ENCODE results near the gene HOXA3. TPM values are rescaled to one million over a fixed set of nuclear protein-coding genes. Genes with fewer than 3 reads are reported as not detected.
A peak's percentile ranks its signal among the peaks of the same experiment; 100 is the strongest.

HOXA3 gene
- not detected for total RNA-seq

- H3K27ac Mint-ChIP-seq: no peak within 1 kb of the TSS
- H3K36me3 Mint-ChIP-seq (ENCODE audit: insufficient read depth in 2 of 2): peaks cover 1 to 2% of the 10 kb centered on the region in 2 donors
- no peak for DNase-seq
These were observed at the start of gene HOXA3 for GRCh38 chr7:27151931-27152815. HOXA3 (minus strand) TSS chr7:27152583; CDS start chr7:27110640, 41,943 bp downstream.

GRCh38 chr7:27201580-27202017, 49.2 kb upstream of the HOXA3 start:
- DNase-seq (no peak), ATAC-seq (replicated peaks in 1 of 2) (no peak)
- H3K36me3 Mint-ChIP-seq (ENCODE audit: insufficient read depth in 2 of 2): no peaks in the 10 kb centered on the region
- H3K27me3 Mint-ChIP-seq (ENCODE audit: low read depth): peaks cover 87% of the 10 kb centered on the region
- H3K9me3 Mint-ChIP-seq: no peaks in the 10 kb centered on the region
- peak overlapping the region; percentile 71 to 75 for H3K4me3 Mint-ChIP-seq
- H3K4me1 Mint-ChIP-seq (ENCODE audit: low read depth): peaks cover 45% of the 10 kb centered on the region
- no peak overlapping the region for H3K27ac Mint-ChIP-seq

More at GRCh38 chr7:27151931-27152815, at the start of gene HOXA3:
- Mint-ChIP-seq H3K4me3 (peak within 1 kb of the TSS; percentile 85 to 89), H3K4me1 (ENCODE audit: low read depth) (peaks cover 54% of the 10 kb centered on the region), H3K27me3 (ENCODE audit: low read depth) (peaks cover 91% of the 10 kb centered on the region), H3K9me3 (no peaks in the 10 kb centered on the region)
- ATAC-seq (replicated peaks in 1 of 2): no peak

GRCh38 chr7:27200761-27201579, 48.6 kb upstream of the HOXA3 start:
- Mint-ChIP-seq H3K27ac (no peak overlapping the region), H3K4me1 (ENCODE audit: low read depth) (peaks cover 39% of the 10 kb centered on the region), H3K9me3 (no peaks in the 10 kb centered on the region), H3K4me3 (peak overlapping the region; percentile 41 to 75), H3K27me3 (ENCODE audit: low read depth) (peaks cover 87% of the 10 kb centered on the region), H3K36me3 (ENCODE audit: insufficient read depth in 2 of 2) (no peaks in the 10 kb centered on the region)
- DNase-seq (no peak), ATAC-seq (replicated peaks in 1 of 2) (peak; percentile 32 to 44)

- H3K9me3 Mint-ChIP-seq: no peaks in the 10 kb centered on the region
- ATAC-seq (replicated peaks in 1 of 2) (peak; percentile 63 to 77), DNase-seq (no peak)
- H3K4me1 Mint-ChIP-seq (ENCODE audit: low read depth): peaks cover 31% of the 10 kb centered on the region
- peaks cover 86% of the 10 kb centered on the region for H3K27me3 Mint-ChIP-seq (ENCODE audit: low read depth)
- H3K4me3 Mint-ChIP-seq: peak within 1 kb of the TSS; percentile 75 to 87
- H3K36me3 Mint-ChIP-seq (ENCODE audit: insufficient read depth in 2 of 2): no peaks in the 10 kb centered on the region
- H3K27ac Mint-ChIP-seq: no peak within 1 kb of the TSS
These were observed 47.7 kb upstream of the HOXA3 start, which contains the start of gene HOXA13 for GRCh38 chr7:27199849-27200760. HOXA13 (minus strand) TSS chr7:27200091; CDS start chr7:27200077, 14 bp downstream.

GRCh38 chr7:27198871-27199801, 46.8 kb upstream of the HOXA3 start:
- DNase-seq: no peak
- peaks cover 34% of the 10 kb centered on the region for H3K4me1 Mint-ChIP-seq (ENCODE audit: low read depth)
- H3K9me3 Mint-ChIP-seq: no peaks in the 10 kb centered on the region
- peak overlapping the region; percentile 81 for H3K27ac Mint-ChIP-seq
- peak in 1 of 2 donors; percentile 18 for ATAC-seq (replicated peaks in 1 of 2)
- H3K27me3 Mint-ChIP-seq (ENCODE audit: low read depth): peaks cover 86% of the 10 kb centered on the region
- H3K36me3 Mint-ChIP-seq (ENCODE audit: insufficient read depth in 2 of 2): no peaks in the 10 kb centered on the region
- peak overlapping the region; percentile 58 to 74 for H3K4me3 Mint-ChIP-seq

GRCh38 chr7:27198138-27198841, 45.9 kb upstream of the HOXA3 start:
- Mint-ChIP-seq H3K27me3 (ENCODE audit: low read depth) (peaks cover 87% of the 10 kb centered on the region), H3K9me3 (no peaks in the 10 kb centered on the region), H3K36me3 (ENCODE audit: insufficient read depth in 2 of 2) (no peaks in the 10 kb centered on the region), H3K4me3 (peak overlapping the region in 1 of 2 donors; percentile 28), H3K27ac (no peak overlapping the region), H3K4me1 (ENCODE audit: low read depth) (peaks cover 42% of the 10 kb centered on the region)
- DNase-seq (no peak), ATAC-seq (replicated peaks in 1 of 2) (no peak)

GRCh38 chr7:27197137-27198042, 45.0 kb upstream of the HOXA3 start:
- no peak overlapping the region for H3K4me3 Mint-ChIP-seq
- H3K9me3 Mint-ChIP-seq: no peaks in the 10 kb centered on the region
- H3K27me3 Mint-ChIP-seq (ENCODE audit: low read depth): peaks cover 81% of the 10 kb centered on the region
- no peaks in the 10 kb centered on the region for H3K36me3 Mint-ChIP-seq (ENCODE audit: insufficient read depth in 2 of 2)
- H3K4me1 Mint-ChIP-seq (ENCODE audit: low read depth): peaks cover 44% of the 10 kb centered on the region
- no peak for DNase-seq
- no peak for ATAC-seq (replicated peaks in 1 of 2)
- peak overlapping the region; percentile 1 for H3K27ac Mint-ChIP-seq

- ATAC-seq (replicated peaks in 1 of 2): peak; percentile 43 to 49
- Mint-ChIP-seq H3K27me3 (ENCODE audit: low read depth) (peaks cover 80% of the 10 kb centered on the region), H3K27ac (peak overlapping the region; percentile 85), H3K36me3 (ENCODE audit: insufficient read depth in 2 of 2) (no peaks in the 10 kb centered on the region), H3K4me1 (ENCODE audit: low read depth) (peaks cover 35% of the 10 kb centered on the region), H3K9me3 (no peaks in the 10 kb centered on the region), H3K4me3 (no peak overlapping the region)
- DNase-seq: peak; percentile 85
These were observed 43.9 kb upstream of the HOXA3 start for GRCh38 chr7:27196287-27196767.

- Mint-ChIP-seq H3K36me3 (ENCODE audit: insufficient read depth in 2 of 2) (no peaks in the 10 kb centered on the region), H3K27ac (no peak overlapping the region), H3K27me3 (ENCODE audit: low read depth) (peaks cover 85% of the 10 kb centered on the region), H3K9me3 (no peaks in the 10 kb centered on the region), H3K4me1 (ENCODE audit: low read depth) (peaks cover 29% of the 10 kb centered on the region), H3K4me3 (no peak overlapping the region)
- no peak for ATAC-seq (replicated peaks in 1 of 2)
- DNase-seq: no peak
These were observed 42.5 kb upstream of the HOXA3 start for GRCh38 chr7:27194686-27195379.

GRCh38 chr7:27194002-27194352, 41.6 kb upstream of the HOXA3 start:
- Mint-ChIP-seq H3K27ac (no peak overlapping the region), H3K36me3 (ENCODE audit: insufficient read depth in 2 of 2) (no peaks in the 10 kb centered on the region), H3K4me1 (ENCODE audit: low read depth) (peaks cover 32% of the 10 kb centered on the region), H3K9me3 (no peaks in the 10 kb centered on the region), H3K4me3 (peak overlapping the region; percentile 42 to 51), H3K27me3 (ENCODE audit: low read depth) (peaks cover 92% of the 10 kb centered on the region)
- DNase-seq (no peak), ATAC-seq (replicated peaks in 1 of 2) (no peak)

Data from activated T-cell treated with anti-CD3 and anti-CD28 coated beads, Interleukin-2, amount 50 U/mL, for 72 hours (primary cell).